Middle frontal gyrus (tissue), 1 donor: Measurements from ENCODE around the gene STS.

Experiments
- DNase-seq: peaks from one replicate; pipeline ENCODE4 v3.0.0-alpha.2; 2015; ENCODE audit warnings: low spot score; ENCODE audit errors: extremely low spot score

STS gene, protein sequence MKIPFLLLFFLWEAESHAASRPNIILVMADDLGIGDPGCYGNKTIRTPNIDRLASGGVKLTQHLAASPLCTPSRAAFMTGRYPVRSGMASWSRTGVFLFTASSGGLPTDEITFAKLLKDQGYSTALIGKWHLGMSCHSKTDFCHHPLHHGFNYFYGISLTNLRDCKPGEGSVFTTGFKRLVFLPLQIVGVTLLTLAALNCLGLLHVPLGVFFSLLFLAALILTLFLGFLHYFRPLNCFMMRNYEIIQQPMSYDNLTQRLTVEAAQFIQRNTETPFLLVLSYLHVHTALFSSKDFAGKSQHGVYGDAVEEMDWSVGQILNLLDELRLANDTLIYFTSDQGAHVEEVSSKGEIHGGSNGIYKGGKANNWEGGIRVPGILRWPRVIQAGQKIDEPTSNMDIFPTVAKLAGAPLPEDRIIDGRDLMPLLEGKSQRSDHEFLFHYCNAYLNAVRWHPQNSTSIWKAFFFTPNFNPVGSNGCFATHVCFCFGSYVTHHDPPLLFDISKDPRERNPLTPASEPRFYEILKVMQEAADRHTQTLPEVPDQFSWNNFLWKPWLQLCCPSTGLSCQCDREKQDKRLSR

DNA sequence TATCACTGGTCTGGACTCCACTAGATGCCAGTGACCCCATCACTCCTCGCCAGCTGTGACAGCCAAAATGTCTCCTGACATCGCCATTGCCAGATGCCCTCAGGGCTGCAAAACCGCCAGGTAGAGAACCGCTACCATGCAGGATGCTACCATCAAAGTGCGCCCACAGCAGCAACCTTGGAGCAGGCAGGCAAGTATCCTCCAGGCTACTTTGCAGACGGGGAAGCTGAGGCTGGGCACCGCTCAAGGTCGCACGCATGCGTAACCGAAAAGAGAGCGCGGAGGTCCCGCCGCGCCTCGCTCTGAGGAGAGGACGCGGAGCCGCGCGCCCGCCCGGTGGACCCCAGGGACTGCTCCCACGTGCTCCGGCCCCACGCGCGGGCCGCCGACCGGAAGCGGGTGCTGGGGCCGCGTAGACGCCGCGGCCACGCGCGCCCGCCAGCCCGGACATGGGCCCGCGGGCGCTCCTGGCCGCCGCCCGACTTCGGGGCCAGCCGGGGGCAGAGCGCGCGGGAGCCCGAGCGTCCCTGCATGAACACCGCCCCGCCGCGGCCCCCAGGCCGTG lies at the start of gene STS:
Gene STS (plus strand): TSS at position 300 of the 565 bp plus-strand sequence. CDS start 105,488 bp downstream, outside the sequence.
- no peak for DNase-seq

DNA sequence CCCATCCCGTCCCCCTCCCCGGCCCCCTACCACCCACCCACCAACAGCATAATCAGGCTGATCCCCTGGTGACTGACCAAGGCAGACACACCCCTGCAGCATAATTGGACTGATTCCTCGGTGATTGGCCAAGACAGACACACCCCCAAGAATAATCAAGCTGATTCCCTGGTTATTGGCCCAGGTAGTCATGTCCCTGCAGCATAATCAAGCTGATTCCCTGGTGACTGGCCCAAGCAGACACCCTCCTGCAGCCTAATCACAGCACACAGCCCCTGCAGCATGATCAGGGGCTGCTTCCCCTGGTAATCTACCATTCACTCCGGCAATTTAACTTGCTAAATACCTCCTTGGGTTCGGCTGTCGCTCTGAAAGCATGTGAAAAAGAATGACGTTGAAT lies 47.5 kb upstream of the STS start:
- no peak for DNase-seq

DNA sequence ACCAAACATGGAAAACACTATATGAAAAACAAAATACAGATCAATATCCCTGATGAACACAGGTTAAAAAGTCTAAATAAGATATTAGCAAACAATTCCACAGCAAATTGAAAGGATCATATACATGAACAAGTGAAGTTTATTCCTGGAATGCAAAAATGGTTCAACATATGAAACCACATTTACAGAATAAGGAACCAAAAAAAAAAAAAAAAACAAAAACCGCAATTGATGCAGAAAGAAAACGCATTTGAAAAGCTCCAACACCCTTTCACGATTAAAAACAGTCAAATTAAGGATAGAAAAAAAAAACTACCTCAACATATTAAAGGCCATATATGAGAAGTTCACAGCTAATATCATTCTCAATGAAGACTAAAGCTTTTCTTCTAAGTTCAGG lies 45.4 kb upstream of the STS start:
- no peak for DNase-seq

DNA sequence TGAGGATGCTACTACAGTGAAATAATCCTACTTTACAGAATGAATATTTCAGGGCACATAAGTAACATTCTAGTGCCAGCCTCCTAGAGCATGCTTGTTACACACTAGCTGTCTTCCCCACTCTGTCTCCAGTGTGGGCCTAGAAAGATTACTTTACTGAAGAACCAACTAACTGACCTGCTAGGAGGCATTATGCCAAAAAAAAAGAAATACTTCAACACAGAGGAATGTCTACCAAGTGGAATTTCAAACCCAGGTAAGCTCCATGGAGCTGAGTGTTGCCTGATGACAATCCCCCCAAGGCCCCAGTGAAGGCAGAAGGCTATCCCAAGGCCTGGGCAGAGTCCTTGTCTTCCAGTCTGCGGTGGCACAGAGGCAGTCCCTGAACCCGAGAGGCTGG lies 40.9 kb upstream of the STS start:
- DNase-seq = no peak

DNA sequence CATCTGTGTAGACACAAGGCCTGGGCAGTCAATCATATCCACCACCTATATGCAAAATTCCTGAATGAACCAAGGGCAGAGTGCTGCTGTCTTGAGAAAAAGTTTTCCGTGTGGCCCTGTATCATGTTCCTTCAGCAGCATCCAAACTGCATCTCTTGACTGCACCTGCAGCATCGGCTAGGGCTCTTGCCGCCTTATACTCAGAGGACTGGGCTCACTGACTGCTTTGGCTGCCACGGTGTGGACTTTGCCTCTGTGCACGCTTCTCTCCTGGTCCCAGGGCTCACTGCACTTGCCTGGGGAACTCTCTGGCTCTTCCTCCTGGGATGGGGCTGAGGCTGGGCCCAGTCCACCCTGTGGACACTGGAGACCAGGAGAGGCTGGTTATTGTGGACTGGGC lies 39.5 kb upstream of the STS start:
- DNase-seq = no peak

DNA sequence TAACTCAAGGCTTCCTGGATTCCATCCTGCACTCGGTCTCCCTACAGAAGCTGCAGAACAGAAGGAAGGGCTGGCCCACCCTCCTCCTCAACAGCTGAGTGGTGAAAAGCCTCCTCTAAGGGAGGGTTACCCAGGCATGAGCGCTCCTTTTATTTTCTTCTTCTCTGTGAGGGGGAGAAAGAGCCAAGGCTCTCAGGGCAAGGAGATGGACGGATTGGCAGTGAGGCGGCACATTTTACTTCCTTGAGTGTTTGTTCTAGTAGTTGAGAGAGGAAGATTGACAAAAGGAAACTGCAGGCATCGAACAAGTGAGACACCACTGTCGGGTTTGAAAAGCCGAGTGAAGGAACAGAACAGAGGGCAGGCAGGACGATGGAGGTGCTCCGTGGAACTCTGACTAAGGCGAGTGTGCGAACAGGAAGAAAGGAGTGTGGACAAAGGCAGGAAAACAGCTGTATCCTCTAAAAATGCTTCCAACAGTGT lies 38.4 kb upstream of the STS start:
- DNase-seq = no peak

DNA sequence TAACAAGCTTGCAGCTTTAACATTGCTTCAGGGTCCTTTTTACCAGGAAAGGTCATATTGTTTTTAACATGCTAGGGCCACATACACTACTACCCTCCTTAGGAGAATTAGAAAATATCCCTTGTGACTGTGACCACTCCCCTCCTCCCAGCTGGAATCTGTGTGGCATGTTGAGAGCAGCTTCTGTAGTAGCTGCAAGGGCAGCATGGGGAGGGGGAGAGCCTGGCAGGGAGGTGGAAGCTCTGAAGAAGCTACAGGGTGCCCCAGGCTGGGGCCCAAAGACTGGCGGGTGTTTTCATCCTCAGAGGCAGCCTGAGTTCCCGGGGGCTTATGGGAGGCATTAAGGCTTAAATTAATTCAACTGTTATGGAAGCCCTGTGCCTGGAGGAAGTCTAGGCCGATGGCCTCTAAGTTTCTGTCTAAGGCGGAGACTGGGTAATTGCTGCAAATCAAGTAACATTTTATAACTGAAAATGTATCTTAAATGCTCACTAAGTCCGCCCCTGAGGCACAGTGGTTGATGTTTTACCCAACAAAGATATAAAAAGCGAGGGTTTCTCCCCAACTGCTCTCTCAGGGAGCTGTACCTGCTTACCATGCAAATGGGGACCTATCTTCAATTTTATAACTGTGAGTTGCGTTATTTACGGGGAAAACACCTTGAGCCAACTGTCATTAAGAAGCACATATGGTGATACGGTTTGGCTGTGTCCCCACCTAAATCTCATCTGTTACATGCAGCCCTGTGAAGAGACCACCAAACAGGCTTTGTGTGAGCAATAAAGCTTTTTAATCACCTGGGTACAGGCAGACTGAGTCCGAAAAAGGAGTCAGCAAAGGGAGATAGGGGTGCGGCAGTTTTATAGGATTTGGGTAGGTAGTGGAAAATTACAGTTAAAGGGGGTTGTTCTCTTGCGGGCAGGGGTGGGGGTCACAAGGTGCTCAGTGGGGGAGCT lies 37.4 kb upstream of the STS start:
- DNase-seq = no peak

DNA sequence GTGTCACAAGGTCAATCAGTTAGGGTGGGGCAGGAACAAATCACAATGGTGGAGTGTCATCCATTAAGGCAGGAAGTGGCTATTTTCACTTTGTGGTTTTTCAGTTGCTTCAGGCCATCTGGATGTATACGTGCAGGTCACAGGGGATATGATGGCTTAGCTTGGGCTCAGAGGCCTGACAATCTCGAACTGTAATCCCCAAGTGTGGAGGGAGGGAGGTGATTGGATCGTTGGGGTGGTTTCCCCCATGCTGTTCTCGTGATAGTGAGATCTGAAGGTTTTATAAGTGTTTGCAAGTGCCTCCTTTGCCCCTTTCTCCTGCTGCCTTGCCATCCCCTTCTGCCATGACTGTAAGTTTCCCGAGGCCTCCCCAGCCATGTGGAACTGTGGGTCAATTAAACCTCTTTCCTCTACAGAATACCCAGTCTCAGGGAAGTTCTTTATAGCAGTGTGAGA lies 36.7 kb upstream of the STS start:
- no peak for DNase-seq

DNA sequence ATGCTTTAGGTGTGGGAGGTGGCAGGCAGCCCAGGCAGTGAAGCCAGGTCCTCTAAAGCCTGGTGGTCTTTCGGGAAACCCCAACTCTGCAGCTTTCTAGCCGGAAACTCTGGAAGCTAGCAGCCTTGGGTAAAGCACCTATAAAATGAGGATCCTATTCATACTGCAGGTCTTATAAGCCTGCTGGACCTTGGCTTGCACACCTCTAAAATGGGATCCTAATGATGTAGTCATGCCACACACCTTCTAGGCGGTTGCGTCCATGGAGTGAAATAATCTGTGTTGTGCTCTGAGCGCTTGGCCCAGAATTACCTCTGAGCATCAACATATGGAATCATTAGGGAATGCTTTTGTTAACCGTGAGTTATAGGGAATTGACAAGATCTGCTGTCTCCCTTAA lies 36.0 kb upstream of the STS start:
- no peak for DNase-seq

DNA sequence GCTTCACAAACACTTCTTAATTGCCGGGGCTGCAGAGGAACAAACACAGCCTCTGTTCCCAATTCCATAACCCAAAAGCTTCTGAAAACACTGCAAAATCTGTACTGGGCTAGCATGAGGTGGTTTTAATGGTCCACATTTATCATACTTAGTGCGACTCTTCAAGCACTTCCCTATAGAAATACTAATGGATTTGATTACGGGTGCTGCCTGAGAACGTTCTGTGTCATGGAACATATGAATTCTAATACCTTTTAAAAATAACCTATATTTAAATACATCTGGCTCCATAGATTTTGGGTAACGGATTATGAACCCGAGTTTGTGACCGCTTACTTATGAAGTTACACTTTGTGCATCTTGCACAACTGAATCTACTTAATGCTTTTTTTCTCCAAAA lies 35.4 kb upstream of the STS start:
- DNase-seq = no peak

DNA sequence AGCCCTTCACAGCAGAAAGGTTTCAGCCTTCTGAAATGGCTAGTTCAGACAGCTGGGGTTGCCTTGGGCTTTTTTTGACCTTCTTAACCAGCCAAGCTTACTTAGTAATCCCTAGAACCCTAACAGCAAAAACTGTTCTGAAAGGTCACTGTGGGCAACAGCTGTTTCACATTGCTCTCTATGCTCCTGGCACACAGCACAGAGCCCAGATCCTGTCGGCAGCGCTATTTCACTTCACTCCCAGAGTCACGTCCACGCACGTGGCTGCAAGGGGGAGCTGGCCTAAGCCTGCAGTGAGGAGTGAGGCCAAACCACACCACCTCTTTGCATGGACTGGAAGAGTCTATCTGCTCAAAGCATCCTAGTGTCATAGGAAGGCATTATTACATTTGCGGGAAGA lies 32.0 kb upstream of the STS start:
- no peak for DNase-seq

DNA sequence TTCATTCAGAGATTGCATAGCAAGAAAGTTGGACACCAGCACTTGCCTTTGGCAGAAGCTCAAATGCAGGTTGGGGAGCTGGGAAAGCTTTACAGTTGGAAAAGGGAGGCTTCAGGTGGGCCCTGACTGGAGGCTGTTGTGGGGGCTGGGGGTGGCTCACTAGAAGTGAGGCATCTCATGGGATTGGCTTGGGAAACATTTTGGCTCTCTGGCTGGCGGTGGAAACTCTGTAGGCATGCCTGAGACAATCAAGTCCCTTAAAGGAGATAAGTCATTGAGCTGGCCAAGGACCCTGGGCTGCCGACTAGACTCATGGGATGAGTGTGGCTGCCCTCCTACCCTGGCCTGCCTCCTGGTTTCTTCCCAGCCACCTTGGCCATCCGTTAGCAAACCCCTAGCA lies 31.4 kb upstream of the STS start:
- no peak for DNase-seq

DNA sequence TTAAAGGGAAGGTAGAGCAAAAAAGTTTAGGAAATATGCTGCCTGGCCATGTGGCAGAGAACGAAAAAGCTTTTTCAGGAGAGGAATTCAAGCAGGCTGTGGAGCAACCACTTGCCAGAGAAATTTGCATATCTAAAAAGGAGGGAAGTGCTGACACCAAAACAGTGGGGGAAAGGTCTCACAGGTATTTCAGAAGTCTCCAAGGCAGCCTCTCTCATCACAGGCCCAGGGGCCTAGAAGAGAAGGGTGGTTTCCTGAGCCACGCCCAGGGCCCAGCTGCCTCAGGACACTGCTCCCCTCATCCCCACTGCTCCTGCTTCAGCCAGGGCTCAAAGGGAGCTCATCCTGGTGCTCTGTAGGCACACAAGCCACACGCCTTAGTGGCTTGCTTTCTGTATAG lies 29.9 kb upstream of the STS start:
- no peak for DNase-seq

DNA sequence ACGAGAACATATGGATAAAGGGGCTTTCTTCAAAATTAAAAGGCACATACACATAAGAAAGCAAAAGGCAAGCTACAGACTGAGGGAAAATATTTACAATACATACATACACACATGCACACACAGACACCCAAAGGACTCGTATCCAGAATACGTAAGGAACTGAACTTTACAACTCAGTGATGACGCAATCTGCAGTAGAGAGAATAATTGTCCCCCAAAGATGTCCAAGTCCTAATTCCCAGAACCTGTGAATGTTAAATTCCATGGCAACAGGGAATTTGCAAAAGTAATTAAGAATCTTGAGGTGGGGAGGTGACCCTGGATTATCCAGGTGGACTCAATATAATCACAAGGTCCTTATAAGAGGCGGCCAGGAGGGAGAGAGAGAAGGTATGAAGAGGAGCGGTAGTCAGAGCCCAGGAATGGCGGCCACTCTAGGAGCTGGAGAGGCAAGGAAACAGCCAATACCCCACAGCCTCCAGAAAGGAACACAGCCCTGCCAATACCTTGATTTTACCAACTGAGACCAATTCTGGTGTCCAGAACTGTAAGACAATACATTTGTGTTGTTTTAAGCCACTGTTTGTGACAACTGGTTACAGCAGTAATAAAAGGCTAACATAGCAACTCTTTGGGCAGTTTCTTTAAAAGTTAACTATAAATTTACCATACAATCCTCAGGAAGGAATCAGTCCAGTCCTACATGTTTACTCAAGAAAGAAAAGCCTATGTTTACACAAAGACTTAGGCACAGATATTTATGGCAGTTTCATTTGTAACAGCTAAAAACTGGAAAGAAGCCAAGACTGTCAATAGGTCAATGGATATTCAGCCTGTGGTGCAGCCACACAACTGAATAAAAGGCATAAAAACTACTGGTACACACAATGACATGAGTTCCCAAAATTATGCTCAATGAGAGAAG lies 27.3 kb upstream of the STS start:
- no peak for DNase-seq

DNA sequence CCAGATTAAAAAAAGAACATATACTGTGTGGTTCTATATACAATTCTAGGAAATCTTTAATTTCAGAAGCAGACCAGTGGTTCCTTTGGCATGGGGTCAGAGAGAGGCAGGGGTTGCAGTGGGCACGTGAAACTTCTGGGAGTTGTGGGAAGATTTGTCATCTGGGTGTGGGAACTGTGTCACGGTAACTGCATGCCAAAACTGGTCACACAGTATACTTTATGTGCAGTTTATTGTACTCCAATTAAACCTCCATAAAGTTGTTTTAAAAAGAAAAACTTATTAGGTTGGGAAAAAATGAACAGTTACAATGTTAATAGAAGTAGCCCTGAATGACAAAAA lies 26.7 kb upstream of the STS start:
- DNase-seq = no peak

DNA sequence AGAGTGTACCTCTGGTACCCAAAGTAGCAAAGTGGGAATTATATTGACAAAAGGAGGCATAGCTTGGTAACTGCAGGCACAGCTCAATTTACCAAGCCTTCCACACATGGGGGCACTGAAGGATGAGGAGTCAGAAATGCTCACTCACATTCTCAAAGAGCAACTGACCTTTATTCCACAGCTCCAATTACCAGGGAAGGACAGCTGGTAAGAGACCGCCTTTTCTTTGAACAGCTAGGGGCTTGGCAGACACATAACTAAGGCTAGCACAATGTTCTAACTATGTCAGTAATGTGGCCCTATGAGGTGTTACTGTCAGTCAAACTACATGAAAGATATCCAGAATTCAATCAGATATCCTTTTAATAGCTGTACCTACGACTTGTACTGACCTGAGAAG lies 20.5 kb upstream of the STS start:
- no peak for DNase-seq

DNA sequence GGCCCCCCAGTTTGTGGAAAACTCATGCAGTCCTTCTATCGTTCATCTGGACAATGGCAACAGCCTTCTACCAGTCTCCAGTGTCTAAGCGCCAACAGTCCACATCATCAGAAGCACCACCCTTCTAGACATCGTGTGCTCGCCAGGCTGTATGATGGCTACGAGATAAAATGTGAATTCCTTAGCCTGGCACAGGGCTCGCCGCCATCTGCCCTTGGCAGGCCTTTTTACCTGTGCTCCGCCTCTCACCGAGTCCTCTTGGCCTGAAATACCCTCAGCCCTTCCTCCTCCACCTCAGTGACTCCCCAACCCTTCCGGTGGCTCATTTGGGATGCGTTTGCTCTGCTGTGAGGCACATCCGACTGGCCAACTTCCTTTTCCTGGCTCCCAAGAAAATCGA lies 15.9 kb upstream of the STS start:
- no peak for DNase-seq

DNA sequence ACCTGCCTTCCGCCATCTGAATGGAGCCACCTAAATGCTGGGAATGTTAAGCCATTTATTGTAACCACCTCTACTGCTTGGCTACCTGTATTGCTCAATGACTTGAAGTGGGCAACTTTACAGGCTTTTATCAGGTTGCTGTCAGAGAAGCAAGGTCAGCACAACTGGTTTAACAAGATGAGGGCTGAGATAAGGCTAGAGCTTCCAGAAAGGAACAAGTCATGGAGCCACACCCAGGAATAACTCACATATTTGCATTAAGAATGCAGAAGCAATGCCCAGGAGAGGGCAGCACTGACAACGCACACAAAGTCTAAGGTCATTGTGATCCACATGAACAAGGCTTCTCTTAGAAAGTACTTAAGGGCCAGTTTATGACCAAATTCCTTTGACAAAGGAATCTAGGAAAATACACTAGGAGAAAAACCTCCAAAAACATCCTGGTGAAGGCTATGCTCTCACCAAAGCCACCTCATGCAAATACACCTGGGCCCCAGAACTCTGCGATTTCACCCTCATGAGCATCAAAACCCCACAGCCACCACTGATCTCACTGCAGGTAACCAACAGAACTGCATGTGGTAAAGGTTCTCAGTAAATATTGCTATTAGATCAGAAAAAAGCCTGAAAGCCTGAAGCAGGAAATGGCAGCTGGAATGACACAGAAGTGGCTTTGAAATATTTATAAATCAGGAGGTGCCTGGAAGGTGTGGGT lies 15.0 kb upstream of the STS start:
- DNase-seq = no peak

DNA sequence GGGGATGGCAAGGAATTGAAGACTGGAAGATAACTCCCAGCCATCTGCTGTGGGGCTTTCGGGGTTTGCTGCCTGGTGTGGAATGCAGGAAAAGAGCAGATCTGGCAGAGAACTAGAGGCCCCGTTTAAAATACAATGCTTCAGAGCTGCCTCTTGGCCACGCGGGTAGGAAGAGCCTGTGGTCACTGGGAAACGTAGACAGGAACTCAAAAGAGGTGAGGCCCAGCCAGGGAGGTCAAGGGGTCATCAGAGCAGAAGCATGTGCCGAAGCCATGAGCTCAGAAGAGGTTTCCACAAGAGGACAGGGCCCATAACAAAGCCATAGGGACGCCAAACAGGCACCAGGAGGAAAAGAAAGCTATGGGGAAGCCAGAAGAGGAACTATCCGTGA lies 14.5 kb upstream of the STS start:
- no peak for DNase-seq

DNA sequence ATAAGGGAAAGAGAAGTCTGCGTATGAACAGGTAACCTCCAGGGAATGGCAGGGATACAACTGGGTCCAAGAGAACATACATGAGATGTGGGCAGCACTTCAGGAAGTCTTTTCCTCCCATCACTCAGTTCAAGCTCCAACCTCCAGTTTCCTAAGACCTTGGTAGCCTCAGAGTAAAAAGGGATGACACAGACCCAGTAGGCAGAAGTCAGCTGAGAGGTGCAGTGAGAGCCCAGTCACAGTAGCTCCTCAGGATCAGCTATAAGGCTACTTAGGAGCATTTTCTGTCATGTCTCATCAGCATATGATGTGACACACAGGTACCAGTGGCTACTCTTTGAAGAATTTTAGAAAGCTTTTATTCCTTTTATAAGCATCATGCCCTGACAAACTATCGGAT lies 12.5 kb upstream of the STS start:
- DNase-seq = no peak
